GM12878 (cell line): ENCODE results near the gene TRIM40. TPM values are rescaled to one million over a fixed set of nuclear protein-coding genes. Genes with fewer than 3 reads are reported as not detected.

Experiments used
- ATAC-seq: fragments of 200-7000 bp; cut with Tn5 transposase; 3 replicates; pipeline ENCODE4 v1.9.1; 2020; ENCODE audit warnings: mild to moderate bottlenecking, moderate library complexity
- BruUV-seq: library from RNA; stranded (reverse); fragments of 400-500 nt; replicated peaks from 2 replicates; lab custom pipeline; 2021; lab: Mats Ljungman, UMichigan
- CTCF ChIA-PET: fragments of 300-600 bp; sonication (Branson Sonifier 250); formaldehyde crosslinking; extraction: SDS; loops from one replicate; lab custom pipeline; 2021; ENCODE audit warnings: inconsistent platforms; lab: Yijun Ruan, JAX
- POLR2A ChIA-PET: fragments of 350-600 bp; formaldehyde crosslinking; extraction: SDS; loops from one replicate; lab custom pipeline; 2021; ENCODE audit warnings: inconsistent platforms; lab: Charles Lee
- RAD21 ChIA-PET: fragments of 300-600 bp; sonication (Branson Sonifier 250); formaldehyde crosslinking; loops from one replicate; lab custom pipeline; 2023; ENCODE audit warnings: antibody characterized with exemption; ENCODE audit not compliant: unreplicated experiment; lab: Charles Lee
- SMC1A ChIA-PET: fragments of 300-600 bp; sonication (Branson Sonifier 250); formaldehyde crosslinking; loops from one replicate; lab custom pipeline; 2023; ENCODE audit not compliant: unreplicated experiment, uncharacterized antibody; lab: Charles Lee
- DNase-seq: peaks from one replicate; pipeline ENCODE4 v3.0.0-alpha.2; 2011; ENCODE audit warnings: low read depth, low spot score
- FAIRE-seq: peaks from 3 replicates; lab custom pipeline; 2011; peaks lifted over from hg19 to GRCh38; lab: Jason Lieb, UNC
- H2AFZ ChIP-seq: 2 replicates; pipeline ENCODE4 v1.6.0; 2011; ENCODE audit warnings: low read depth, low read length, control low read depth; ENCODE audit not compliant: control insufficient read depth
- H3K27ac ChIP-seq: 2 replicates; pipeline ENCODE4 v1.5.1; 2011; ENCODE audit warnings: control low read depth; ENCODE audit not compliant: control insufficient read depth, insufficient read depth
- H3K27me3 ChIP-seq, 2 experiments: replicated peaks in 1 of 2; 2 replicates each; pipeline versions ENCODE4 v1.6.0 to v1.6.1; 2011; ENCODE audit warnings: low read length in 1 of 2; ENCODE audit not compliant: control insufficient read depth in 2 of 2, insufficient read depth in 2 of 2
- H3K36me3 ChIP-seq, 2 experiments: 2 replicates each; pipeline ENCODE4 v1.5.1; 2011; ENCODE audit warnings: low read length in 1 of 2; ENCODE audit not compliant: control insufficient read depth in 2 of 2, insufficient read depth in 2 of 2
- H3K4me1 ChIP-seq: 2 replicates; pipeline ENCODE4 v1.6.1; 2011; ENCODE audit warnings: mild to moderate bottlenecking, low read length, moderate library complexity, mixed read lengths; ENCODE audit not compliant: control insufficient read depth, insufficient read depth
- H3K4me2 ChIP-seq: 2 replicates; pipeline ENCODE4 v1.6.0; 2011; ENCODE audit warnings: control low read depth; ENCODE audit not compliant: control insufficient read depth, insufficient read depth
- H3K4me3 ChIP-seq: fragments of 200-600 bp; sonication (generic); 2 replicates; pipeline ENCODE4 v1.5.1; 2016
- H3K79me2 ChIP-seq: 2 replicates; pipeline ENCODE4 v1.6.0; 2011; ENCODE audit warnings: low read length; ENCODE audit not compliant: control insufficient read depth, insufficient read depth
- H3K9ac ChIP-seq: 2 replicates; pipeline ENCODE4 v1.8.0; 2011; ENCODE audit warnings: low read length, control low read depth, mixed read lengths; ENCODE audit not compliant: control insufficient read depth, insufficient read depth
- H3K9me3 ChIP-seq: replicated peaks from 3 replicates; pipeline ENCODE4 v1.5.1; 2011; ENCODE audit warnings: mild to moderate bottlenecking, low read length; ENCODE audit not compliant: control insufficient read depth, insufficient read depth
- H4K20me1 ChIP-seq: 2 replicates; pipeline ENCODE4 v1.6.0; 2011; ENCODE audit not compliant: control insufficient read depth, insufficient read depth
- CHD2 ChIP-seq: IDR thresholded peaks from 2 replicates; pipeline ENCODE4 v1.6.1; 2011; ENCODE audit warnings: low read depth, low read length, improper control_type of control experiment, borderline replicate concordance
- EED ChIP-seq: sonication (generic); IDR thresholded peaks from 2 replicates; pipeline ENCODE4 v1.6.1; 2016; ENCODE audit warnings: antibody characterized with exemption, low read depth
- EZH2 ChIP-seq: IDR thresholded peaks from 2 replicates; pipeline ENCODE4 v1.6.1; 2012; ENCODE audit warnings: low read depth, mild to moderate bottlenecking, control low read depth, inconsistent platforms, low read length, borderline replicate concordance; ENCODE audit not compliant: control insufficient read depth
- IKZF1 ChIP-seq: fragments of 450-650 bp; conservative IDR thresholded peaks from 2 replicates; pipeline ENCODE4 v1.6.1; 2017; ENCODE audit warnings: antibody characterized with exemption, mild to moderate bottlenecking
- KDM1A ChIP-seq: fragments of 200-600 bp; sonication (generic); IDR thresholded peaks from 2 replicates; pipeline ENCODE4 v1.6.1; 2016; ENCODE audit warnings: borderline replicate concordance
- MTA2 ChIP-seq: fragments of 450-650 bp; IDR thresholded peaks from 2 replicates; pipeline ENCODE4 v1.6.1; 2016; ENCODE audit warnings: low read depth, mild to moderate bottlenecking, moderate library complexity
- RAD21 ChIP-seq: IDR thresholded peaks from 2 replicates; pipeline ENCODE4 v1.6.1; 2011; ENCODE audit warnings: mild to moderate bottlenecking, low read depth, low read length, moderate library complexity; ENCODE audit not compliant: insufficient read depth
- SP1 ChIP-seq: IDR thresholded peaks from one replicate; pipeline ENCODE4 v1.6.1; 2011; ENCODE audit warnings: low read depth, low read length
- STAT3 ChIP-seq: IDR thresholded peaks from 2 replicates; pipeline ENCODE4 v1.6.1; 2011; ENCODE audit warnings: low read depth, low read length, improper control_type of control experiment
- WGBS: methylation state at CpG from one replicate; pipeline ENCODE4 v1.1.6; 2016; ENCODE audit warnings: low lambda C conversion rate; ENCODE audit not compliant: insufficient replicate concordance, insufficient coverage; ENCODE audit errors: missing lambda C conversion rate; 5-methylcytosine and 5-hydroxymethylcytosine counted together
- in situ Hi-C: fragments of 300-500 bp; cut with MboI; formaldehyde crosslinking; loops from 9 replicates; pipeline ENCODE4 v1.14.3; 2018; ENCODE audit warnings: mixed read lengths
- intact Hi-C: fragments of 100-400 bp; cut with micrococcal nuclease; formaldehyde crosslinking; loops from one replicate; pipeline ENCODE4 v1.14.2; 2022; ENCODE audit not compliant: unreplicated experiment
- polyA plus RNA-seq, 11 experiments: library from polyadenylated mRNA; depleted of rRNA in 4 of 11; unstranded in 6 of 11; stranded (reverse) in 5 of 11; fragments of >200 nt; fragmentation: Nextera tagmentation in 4 of 11; fragmentation: Illumina TruSeq in 1 of 11; extraction: Ambion mirVana in 4 of 11; extraction: Trizol in 1 of 11; gene quantifications; 1 replicate in 1 of 11; 2 replicates in 10 of 11; pipeline versions ENCODE4 v1.2.1 to v1.2.3, GENCODE V29; 2011 to 2016; ENCODE audit warnings: inconsistent platforms in 2 of 11, missing spikeins in 2 of 11, low read depth in 1 of 11
- total RNA-seq, 4 experiments: library from RNA; depleted of rRNA in 3 of 4; stranded (reverse); fragments of >200 nt in 3 of 4; fragmentation: Illumina TruSeq in 1 of 4; extraction: Trizol in 1 of 4; gene quantifications; 2 replicates each; pipeline versions ENCODE4 v1.2.1 to v1.2.3, GENCODE V29; 2013 to 2021

TRIM40 gene
- total and polyA plus RNA-seq, 10 of the 15 experiments (the other 5 are each of a cell fraction or from before 2014, with no cell fraction given): not detected

- SMC1A ChIA-PET: interaction anchor here (0.9 to 18.7 kb wide), 3 partner anchors 9 to 44 kb away, joined by 4 to 647 read pairs (median 11); partner anchors contain the start of gene TRIM31
- Histone ChIP-seq H3K4me3 (no peak overlapping the region), H3K4me2 (no peak overlapping the region), H3K79me2 (no peaks in the 10 kb centered on the region), H3K9ac (no peak overlapping the region), H3K4me1 (no peaks in the 10 kb centered on the region), H3K27ac (no peak overlapping the region), H3K9me3 (no peaks in the 10 kb centered on the region)
- no peak for ATAC-seq
- BruUV-seq: no TSS peak
- CTCF ChIA-PET: interaction anchor here (0.8 to 7.3 kb wide), 5 partner anchors 9 to 49 kb away, joined by 3 to 193 read pairs (median 19); partner anchors contain the start of gene TRIM31
- intact Hi-C loops (no loop called here), in situ Hi-C loops (no loop called here)
- POLR2A ChIA-PET: interaction anchor here (1.1 to 7.2 kb wide), 3 partner anchors 9 to 18 kb away, joined by 3 to 54 read pairs (median 3); partner anchors contain the start of gene TRIM31
- RAD21 ChIA-PET: interaction anchor here (0.8 to 1.6 kb wide), 6 partner anchors 8 to 19 kb away, joined by 3 to 5 read pairs (median 4); partner anchors contain the start of gene TRIM31
- no peak for TF ChIP-seq EED
- TF ChIP-seq, all 136 proteins: peak for 0
- Histone ChIP-seq H2AFZ (no peak overlapping the region), H3K36me3 (no peaks in the 10 kb centered on the region), H4K20me1 (no peaks in the 10 kb centered on the region), H3K27me3 (peaks cover 0 to 1% of the 10 kb centered on the region in 2 experiments; a peak in 3 of 4 replicates)
- DNase-seq (no peak), FAIRE-seq (no peak)
- WGBS: 67% methylated on average over 2 of the region's 2 CpGs
Observed at GRCh38 chr6:30122515-30122914, 13.4 kb upstream of the TRIM40 start.

GRCh38 chr6:30127238-30128093, 8.5 kb upstream of the TRIM40 start:
- ChIA-PET SMC1A (interaction anchor here (1.0 to 18.7 kb wide), 2 partner anchors 9 to 18 kb away, joined by 4 to 647 read pairs; partner anchors contain the start of genes TRIM31 and TRIM40), RAD21 (interaction anchor here (0.8 to 4.9 kb wide), 4 partner anchors 18 to 151 kb away, joined by 3 to 101 read pairs (median 3); no protein-coding TSS in a partner anchor), CTCF (interaction anchor here (0.7 to 7.3 kb wide), 7 partner anchors 8 to 478 kb away, joined by 3 to 193 read pairs (median 5); partner anchors contain the start of gene TRIM31), POLR2A (interaction anchor here (3.4 to 7.2 kb wide), 3 partner anchors 12 to 22 kb away, joined by 16 to 54 read pairs (median 43); partner anchors contain the start of gene TRIM31)
- no peaks in the 10 kb centered on the region for H3K36me3 ChIP-seq
- H3K9me3 ChIP-seq: no peaks in the 10 kb centered on the region
- H3K4me2 ChIP-seq: peak overlapping the region; percentile 38; the same call in 1 of the 2 replicates
- peak; percentile 15; the same call in 1 of the 3 replicates for ATAC-seq
- H3K4me3 ChIP-seq: no peak overlapping the region
- H4K20me1 ChIP-seq: no peaks in the 10 kb centered on the region
- no peak overlapping the region for H3K9ac ChIP-seq
- no peak for TF ChIP-seq STAT3
- no peak for TF ChIP-seq RAD21
- TF ChIP-seq EED: no peak
- TF ChIP-seq MTA2: no peak
- TF ChIP-seq KDM1A: no peak
- no peak for TF ChIP-seq CHD2
- peak; percentile 15; the same call in 1 of the 2 replicates for TF ChIP-seq IKZF1
- TF ChIP-seq SP1: no peak
- no peak for TF ChIP-seq EZH2
- intact Hi-C loops: no loop called here
- no peak for DNase-seq
- no peak for FAIRE-seq
- H3K4me1 ChIP-seq: peaks cover 5% of the 10 kb centered on the region
- H3K27ac ChIP-seq: no peak overlapping the region
- 47% methylated on average over 44 of the region's 50 CpGs for WGBS
- H3K27me3 ChIP-seq: peaks cover 4 to 8% of the 10 kb centered on the region in 2 experiments
- BruUV-seq: no TSS peak
- no peak overlapping the region; the same call in 1 of the 2 replicates for H2AFZ ChIP-seq
- H3K79me2 ChIP-seq: no peaks in the 10 kb centered on the region
- in situ Hi-C loops: no loop called here
